ENCODE data around the gene RAVER1. TPM values are rescaled to one million over a fixed set of nuclear protein-coding genes. Genes with fewer than 3 reads are reported as not detected.

The RAVER1 gene
- total RNA-seq, 1 donor from 2014 or later: 12.5 TPM

DNA sequence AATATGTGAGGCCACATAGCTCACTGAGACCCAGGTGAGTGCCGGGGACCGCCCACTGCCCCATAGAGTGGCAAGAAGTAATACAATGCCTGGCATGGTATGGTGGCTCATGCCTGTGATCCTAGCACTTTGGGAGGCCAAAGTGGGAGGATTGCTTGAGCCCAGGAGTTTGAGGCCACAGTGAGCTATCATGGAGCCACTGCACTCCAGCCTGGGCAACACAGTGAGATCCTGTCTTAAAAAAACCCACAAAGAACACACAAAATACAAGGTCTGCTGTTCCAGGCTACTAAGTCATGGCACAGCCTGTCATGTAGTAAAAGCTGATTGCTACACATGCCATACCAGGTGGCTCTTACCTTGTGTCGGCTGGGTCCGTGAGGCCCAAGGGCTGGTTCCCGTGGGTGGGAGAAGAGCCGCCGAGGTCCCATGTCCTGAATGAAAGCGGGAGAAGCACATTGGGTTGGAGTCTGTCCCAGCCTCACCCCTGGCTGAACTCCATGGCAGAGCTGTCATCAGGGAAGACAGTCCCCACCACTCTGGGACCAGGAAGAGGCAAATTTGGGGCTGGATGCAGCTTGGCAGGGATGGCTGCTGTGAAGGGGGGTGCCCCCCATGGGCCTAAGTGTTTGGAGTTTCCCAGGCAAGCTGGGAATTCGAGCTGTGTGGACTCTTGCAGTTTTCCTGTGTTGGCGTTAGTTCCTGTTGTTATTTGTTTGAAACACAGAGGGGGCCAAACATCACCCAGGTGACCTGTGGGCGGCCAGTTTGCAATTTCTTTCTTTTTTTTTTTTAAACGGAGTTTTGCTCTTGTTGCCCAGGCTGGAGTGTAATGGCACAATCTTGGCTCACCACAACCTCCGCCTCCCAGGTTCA lies 14.3 kb downstream of the RAVER1 start:
- no peak for DNase-seq (ENCODE audit: low read depth)

DNA sequence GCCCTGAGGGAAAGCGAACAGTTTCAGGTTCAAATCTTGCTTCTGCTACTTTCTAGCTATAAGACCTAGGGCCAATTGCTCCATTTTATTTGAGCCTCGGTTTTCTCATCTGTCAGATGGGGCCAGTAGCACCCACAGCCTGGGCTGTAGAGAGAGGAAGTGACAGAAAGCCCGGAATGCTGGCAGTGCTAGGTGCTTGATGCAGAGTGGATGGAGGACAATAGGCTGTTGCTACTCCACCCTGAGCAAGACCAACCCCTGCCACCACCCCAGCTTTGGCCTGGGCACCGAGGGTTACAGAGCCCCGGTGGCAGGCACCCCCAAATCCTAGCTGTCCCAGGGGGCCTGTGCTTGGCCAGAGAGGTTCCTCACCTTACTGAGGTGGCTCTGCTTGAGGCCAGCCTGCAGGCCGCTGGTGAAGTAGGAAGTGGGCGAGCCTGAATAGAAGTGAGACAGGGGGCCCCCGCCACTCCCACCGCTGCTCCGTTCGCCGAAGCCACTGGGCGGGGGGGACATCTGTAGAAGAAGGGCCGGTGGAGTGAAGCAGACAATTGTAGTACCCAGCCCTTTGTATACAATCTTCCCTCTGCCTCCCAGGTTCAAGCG lies 15.4 kb downstream of the RAVER1 start:
- no peak for DNase-seq (ENCODE audit: low read depth)

DNA sequence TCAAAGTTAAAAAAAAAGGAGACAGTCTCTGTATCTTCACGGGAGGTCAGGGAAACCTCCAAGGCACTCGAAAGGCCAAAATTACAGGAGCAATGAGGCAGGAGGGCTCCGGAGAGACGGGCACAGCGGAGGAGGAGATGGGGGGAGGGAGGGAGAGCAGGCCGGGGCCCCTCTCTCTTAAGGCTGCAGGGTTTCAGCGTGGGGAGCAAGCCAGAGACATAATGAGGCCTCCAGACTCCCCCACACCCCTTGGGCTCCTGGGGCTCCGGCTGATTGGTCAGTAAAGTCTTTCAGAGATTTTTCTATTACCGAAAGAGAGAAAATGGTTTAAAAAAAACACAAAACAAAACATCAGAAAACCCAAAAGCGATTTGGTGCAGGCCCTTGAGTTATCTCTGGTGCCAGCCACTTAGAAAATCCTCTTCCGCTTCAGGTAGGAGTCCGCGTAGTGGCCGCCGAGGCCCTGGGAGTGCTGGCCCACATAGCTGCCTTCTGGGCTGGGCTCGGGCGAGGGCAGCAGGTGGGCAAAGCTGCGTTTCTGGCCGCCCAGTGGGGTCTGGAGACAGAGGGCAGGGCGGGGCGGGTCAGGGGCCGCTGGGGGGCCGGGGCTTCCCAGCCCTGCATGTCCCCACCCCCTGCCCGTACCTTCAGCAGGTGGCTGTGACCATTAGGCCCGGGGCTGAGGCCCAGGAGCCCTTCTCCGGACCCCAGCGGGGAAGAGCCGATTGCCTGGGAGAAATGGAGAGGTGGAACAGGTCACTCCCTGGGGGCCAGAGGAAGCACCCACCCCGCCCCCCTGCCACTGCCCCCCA lies 16.1 kb downstream of the RAVER1 start:
- DNase-seq (ENCODE audit: low read depth): no peak

DNA sequence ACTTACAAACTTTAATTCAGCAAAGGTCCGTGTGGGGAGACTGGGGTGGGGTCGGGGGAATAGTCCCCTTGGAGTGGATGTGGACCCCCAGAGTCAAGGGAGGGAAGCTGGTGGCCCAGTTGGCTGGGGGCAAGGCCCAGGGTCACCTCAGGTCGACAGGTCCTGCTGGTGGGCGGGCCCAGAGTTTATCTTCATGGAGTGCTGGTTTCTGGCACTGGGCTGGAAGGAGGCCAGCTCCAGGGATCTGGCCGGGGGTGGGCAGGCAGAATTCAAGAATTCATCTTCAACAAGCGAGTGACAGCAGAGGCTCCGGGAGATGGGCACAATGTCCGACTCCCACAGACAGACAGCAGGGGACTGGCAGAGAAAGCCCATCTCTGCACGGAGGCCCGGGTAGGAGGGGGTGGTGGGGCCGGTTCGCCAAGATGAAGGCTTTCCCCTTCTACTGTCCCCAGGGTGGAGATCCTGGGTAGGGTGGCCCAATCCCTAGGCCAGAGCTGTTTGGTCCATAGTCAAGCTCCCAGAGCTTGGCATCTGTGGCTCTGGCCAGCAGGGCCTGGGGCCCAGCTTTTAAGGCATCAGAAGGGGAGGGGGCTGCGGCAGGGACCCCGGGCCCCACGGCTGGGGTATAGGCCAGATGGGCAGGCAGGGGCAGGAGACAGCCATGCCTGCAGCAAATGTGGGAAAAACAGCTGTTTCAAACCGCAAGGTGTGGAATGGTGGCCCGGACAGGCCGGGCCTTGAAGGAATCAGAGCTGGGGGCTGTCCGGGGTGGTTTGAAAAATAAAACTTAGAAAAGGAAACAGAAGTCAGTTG lies 16.9 kb downstream of the RAVER1 start:
- no peak for DNase-seq (ENCODE audit: low read depth)

DNA sequence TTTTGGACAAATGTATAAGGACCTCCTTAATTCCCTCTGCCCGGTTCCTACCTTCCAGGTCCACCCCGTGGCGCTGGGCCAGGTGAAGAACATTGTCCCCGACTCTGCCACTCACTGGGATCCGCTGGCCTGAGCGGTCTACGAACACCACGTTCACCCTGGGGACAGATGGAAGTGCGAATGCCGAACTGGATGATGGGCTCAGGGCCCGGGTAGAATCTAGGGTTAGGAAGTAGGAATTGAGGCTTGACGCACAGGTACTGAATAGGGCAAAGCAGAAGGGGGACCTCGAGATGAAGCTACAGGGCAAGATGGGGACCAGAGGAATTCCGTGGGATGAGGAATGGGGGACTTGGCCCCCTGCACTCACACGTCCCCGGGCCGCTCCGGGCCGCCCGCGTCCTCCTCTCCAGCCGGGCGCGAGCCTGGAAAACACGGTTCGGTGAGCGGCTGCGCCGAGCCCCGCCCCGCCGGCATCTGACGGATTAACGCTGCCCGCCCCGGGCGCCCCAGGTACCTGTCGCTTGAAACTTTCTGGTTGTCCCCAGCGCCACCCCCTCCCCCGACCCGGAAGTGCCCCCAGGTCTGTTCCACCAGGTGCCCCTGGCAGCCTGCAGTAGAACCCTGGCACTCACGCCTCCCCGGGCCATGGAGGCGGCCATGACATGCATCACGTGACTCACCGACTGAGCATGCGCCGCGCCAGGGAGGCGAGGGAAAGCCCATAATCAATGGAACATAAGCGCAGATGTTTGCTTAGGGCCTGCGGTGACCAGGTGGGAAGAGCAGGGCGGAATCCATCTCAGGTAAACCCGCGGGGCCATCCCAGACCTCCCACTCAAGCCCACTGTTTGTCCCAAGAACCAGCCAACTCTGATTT lies 17.8 kb downstream of the RAVER1 start, which contains the start of gene FDX2:
Gene FDX2, minus strand, starts transcription at position 681 of the 880 bp plus-strand sequence. Its CDS starts 19 bp downstream, at position 662.
- DNase-seq (ENCODE audit: low read depth): peak; percentile 87

DNA sequence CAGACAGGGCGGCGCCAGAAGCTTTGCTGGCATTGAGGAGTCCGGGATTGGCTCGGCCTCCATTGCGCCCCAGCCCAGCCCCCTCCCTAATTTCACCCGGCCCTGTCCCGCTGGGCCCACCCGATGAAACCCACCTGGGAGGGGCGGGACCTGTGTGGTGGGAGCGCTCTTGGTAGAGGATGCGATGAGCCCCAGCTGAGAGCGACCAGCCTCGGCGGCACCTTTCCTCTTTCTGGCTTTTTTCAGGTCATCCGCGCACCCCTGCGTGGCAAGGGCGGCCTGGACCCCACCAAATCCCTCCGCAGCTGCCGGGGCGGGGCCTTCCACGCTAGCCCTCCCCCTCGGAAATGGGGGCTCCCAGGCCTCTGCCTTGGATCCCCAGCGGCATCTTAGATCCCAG lies 23.9 kb downstream of the RAVER1 start, which contains the start of gene ZGLP1:
Gene ZGLP1, minus strand, starts transcription at position 393 of the 400 bp plus-strand sequence.
- no peak for DNase-seq (ENCODE audit: low read depth)

DNA sequence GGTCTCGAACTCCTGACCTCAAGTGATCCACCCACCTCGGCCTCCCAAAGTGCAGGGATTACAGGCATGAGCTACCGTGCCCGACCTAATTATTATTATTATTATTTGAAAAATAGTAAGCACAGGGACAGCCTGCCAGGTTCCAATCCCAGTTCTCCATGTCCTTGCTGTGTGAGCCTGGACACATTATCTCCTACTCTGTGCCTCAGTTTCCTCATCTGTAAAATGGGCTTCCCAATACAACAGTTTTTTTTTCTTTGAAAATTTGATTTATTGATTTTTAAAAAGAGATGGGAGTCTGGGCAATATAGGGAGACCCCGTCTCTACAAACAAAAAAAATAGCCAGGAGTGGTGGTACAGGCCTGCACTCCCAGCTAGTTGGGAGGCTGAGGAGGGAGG lies 27.0 kb downstream of the RAVER1 start:
- DNase-seq (ENCODE audit: low read depth): no peak

DNA sequence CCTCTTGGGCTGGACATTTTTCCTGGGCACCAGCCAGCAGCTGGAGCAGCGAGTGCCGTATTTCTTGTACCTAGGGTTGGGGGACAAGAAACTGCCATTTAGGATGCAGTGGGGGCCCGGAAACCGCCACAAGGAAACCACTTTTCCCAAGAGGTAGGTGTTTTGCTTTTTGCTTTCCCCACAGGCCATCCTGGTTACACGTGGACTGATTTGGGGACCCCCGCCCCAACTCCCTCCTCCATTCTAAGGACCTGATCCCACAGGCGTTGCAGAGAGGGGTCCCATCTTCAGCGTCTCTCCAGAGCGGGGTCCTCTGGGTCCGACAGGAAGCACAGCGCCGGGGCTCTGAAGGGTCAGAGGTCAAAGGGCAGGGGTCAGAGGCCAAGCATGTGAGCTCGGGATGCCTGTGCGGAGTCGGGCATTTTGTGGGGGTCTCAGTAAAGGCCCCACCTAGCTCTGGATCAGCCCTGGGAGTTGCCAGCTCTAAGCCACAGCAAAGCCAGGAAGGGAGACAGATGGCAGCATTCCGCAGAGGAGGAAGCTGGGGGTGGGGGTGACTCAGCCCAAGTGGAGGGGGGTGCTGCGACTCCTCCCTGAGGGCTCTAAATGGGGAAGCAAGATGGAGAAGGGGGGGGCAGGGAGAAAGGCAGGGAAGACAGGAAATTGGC lies 28.1 kb downstream of the RAVER1 start:
- DNase-seq (ENCODE audit: low read depth): peak; percentile 79

DNA sequence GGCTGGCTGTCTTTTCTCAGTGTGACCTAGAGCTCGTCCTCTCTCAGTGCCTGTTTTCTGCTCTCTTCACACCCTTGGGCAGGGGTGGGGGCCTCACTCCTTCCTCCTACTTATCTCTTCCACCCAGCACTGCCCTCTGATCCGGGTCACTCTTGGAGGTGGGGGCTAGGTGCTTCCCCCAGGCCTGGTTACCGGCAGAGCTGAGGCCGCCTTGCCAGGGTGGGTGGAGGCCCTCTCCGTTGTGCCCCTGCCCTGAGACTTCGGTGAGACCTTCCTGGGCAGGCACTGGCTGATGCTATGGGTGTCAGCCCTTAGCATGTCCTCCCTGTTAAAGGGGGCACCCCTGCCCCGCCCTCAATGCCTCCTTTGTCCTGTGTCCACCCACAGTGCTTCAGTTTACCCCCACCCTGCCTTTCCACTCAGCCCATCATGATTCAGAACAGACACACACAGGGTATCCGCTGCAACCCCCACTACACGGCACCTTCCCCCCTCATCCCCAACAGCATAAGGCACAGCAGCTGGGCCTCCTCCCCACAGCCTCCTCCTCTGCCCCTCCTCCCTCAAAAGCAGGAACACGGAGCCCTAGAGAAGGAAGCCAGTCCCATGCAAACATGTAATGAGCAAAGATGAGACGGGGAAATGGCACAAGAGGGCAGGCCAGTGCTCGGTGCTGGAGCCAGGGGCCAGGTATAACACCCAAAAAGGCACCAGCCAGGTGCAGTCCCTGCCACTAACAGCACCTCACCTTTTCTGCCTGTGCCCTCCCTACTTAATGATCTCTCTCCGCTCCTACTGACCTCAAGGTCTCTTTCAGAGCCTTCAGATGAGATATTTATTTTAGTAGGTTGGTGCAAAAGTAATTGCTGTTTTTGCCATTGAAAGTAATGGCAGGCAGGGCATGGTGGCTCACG lies 33.5 kb downstream of the RAVER1 start:
- DNase-seq (ENCODE audit: low read depth): no peak

DNA sequence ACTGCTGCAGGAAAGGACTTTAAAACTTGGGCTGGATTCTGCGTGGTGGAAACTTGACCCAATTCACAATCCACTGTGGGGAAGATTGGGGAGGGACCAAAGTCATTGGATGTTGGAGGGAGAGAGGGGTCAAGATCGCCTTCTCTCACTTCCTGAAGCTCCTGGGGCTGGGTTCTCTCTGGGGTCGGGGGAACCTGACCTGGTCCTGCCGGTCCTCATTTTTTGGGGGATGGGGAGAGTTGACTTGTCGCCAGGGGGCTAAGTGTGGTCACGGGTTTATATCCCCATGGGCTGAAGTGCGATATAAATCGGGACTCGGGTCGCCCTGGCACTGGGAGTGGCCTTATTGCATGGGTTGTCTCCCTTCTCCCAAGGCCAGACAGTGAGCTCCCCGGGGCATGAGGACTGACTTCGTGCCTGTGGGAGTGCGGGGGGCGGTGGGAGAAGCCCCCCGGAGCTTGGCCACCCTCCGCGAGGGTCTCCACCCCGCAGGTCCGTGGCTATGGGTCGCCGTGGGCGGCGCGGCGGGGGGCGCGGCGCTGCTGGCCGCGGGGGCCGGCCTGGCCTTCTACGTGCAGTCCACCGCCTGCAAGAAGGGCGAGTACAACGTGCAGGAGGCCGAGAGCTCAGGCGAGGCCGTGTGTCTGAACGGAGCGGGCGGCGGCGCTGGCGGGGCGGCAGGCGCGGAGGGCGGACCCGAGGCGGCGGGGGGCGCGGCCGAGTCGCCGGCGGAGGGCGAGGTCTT lies 37.3 kb downstream of the RAVER1 start:
- no peak for DNase-seq (ENCODE audit: low read depth)

DNA sequence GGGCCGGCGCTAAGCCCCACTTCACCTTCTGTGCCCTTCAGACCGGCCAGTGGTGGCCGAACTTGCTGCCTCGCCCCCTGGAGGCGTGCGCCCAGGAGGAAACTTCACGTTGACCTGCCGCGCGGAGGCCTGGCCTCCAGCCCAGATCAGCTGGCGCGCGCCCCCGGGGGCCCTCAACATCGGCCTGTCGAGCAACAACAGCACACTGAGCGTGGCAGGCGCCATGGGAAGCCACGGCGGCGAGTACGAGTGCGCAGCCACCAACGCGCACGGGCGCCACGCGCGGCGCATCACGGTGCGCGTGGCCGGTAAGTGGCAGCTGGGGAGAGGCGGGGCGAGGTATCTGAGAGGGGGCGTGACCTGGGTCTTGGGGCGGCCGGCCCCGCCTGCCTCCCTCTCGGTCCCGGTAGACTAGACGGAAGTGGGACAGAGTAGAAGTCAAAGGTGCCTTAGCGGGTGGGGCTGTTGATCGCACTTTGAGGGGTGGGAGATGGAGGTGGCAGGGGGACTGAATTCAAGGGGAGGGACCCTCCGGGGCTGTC lies 38.0 kb downstream of the RAVER1 start:
- DNase-seq (ENCODE audit: low read depth): no peak

DNA sequence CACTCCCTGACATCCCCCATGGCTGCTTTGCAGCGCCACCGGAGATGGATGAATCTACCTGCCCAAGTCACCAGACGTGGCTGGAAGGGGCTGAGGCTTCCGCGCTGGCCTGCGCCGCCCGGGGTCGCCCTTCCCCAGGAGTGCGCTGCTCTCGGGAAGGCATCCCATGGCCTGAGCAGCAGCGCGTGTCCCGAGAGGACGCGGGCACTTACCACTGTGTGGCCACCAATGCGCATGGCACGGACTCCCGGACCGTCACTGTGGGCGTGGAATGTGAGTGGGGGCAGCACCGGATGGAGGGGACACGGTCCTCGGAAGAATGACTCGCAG lies 39.0 kb downstream of the RAVER1 start:
- DNase-seq (ENCODE audit: low read depth): no peak

DNA sequence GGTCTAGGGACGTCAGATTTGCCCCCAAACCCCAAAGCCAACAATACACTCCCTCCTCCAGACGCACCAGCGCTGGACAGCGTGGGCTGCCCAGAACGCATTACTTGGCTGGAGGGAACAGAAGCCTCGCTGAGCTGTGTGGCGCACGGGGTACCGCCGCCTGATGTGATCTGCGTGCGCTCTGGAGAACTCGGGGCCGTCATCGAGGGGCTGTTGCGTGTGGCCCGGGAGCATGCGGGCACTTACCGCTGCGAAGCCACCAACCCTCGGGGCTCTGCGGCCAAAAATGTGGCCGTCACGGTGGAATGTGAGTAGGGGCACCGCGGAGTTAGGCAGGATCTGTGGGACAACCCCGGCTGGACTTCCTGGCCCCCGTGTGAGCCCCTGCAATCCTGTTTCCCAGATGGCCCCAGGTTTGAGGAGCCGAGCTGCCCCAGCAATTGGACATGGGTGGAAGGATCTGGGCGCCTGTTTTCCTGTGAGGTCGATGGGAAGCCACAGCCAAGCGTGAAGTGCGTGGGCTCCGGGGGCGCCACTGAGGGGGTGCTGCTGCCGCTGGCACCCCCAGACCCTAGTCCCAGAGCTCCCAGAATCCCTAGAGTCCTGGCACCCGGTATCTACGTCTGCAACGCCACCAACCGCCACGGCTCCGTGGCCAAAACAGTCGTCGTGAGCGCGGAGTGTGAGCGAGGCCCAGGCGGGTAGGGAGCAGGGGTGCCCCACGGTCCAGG lies 39.5 kb downstream of the RAVER1 start:
- no peak for DNase-seq (ENCODE audit: low read depth)

DNA sequence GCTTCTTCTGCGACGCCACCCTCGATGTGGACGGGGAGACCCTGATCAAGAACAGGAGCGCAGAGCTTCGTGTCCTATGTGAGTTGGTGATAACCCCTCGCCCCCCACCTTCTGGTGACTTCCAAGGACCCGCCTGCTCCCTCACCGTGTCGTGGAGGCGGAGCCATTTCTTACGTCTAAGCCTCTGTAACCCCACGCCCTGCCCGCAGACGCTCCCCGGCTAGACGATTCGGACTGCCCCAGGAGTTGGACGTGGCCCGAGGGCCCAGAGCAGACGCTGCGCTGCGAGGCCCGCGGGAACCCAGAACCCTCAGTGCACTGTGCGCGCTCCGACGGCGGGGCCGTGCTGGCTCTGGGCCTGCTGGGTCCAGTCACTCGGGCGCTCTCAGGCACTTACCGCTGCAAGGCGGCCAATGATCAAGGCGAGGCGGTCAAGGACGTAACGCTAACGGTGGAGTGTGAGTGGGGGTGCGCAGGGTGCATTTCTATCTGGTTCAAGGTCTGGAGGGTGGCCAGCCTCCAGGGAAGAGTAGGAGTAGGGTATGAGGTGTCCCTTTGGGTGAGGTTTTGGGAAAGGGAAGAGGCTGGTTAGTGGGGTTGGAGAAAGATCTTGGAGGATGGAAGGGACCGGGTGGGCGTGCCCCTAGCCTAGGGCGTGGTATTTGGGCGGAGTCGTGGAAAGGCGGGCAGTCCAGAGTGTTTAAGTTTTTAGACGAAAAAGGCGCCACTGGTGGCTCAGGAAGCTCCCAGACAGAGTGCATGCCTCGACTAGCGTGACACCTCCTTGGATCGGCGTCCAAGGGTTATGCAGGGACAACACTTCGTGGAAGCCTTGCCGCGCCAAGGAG lies 40.3 kb downstream of the RAVER1 start:
- no peak for DNase-seq (ENCODE audit: low read depth)

DNA sequence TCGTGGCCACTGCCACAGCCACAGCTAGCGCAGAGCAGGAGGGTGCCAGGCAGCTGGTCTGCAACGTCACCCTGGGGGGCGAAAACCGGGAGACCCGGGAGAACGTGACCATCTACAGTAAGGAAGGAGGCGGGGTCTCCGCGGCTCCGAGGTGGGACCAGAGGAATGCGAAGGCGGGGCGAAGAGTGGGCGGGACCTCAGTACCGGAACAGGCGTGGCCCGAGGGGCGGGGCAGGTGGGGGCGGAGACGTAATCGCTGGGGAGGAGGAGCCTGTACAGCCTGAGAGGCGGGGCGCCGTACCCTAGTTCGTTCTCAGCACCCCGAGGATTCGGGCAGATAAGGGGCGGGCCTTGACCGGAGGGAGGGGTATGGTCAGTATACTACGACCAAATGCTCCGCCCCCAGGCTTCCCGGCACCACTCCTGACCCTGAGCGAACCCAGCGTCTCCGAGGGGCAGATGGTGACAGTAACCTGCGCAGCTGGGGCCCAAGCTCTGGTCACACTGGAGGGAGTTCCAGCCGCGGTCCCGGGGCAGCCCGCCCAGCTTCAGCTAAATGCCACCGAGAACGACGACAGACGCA lies 41.0 kb downstream of the RAVER1 start:
- DNase-seq (ENCODE audit: low read depth): peak; percentile 75

All from myocyte (in vitro differentiated cells).